Keratinocyte (primary cell): Measurements from ENCODE around the gene C17orf75. TPM values are rescaled to one million over a fixed set of nuclear protein-coding genes. Genes with fewer than 3 reads are reported as not detected.

Experiments
- DNase-seq: peaks from one replicate; pipeline ENCODE4 v3.0.0-alpha.2; 2011; ENCODE audit warnings: low read depth, missing footprints, low spot score
- FAIRE-seq: peaks from 2 replicates; lab custom pipeline; 2011; peaks lifted over from hg19 to GRCh38; lab: Jason Lieb, UNC
- H2AFZ ChIP-seq: 2 replicates; pipeline ENCODE4 v1.6.0; 2012; ENCODE audit warnings: low read length, control low read depth, inconsistent platforms; ENCODE audit not compliant: control insufficient read depth
- H3K27ac ChIP-seq: 2 replicates; pipeline ENCODE4 v1.5.1; 2011; ENCODE audit warnings: low read length; ENCODE audit not compliant: control insufficient read depth, insufficient read depth
- H3K27me3 ChIP-seq: 3 replicates; pipeline ENCODE4 v1.6.0; 2011; ENCODE audit warnings: low read length; ENCODE audit not compliant: control insufficient read depth, insufficient read depth; ENCODE audit errors: extremely low read depth
- H3K36me3 ChIP-seq, 2 experiments: 2 replicates in 1 of 2; 3 replicates in 1 of 2; pipeline ENCODE4 v1.5.1; 2011; ENCODE audit warnings: low read length in 2 of 2, mild to moderate bottlenecking in 1 of 2; ENCODE audit not compliant: control insufficient read depth in 2 of 2, insufficient read depth in 2 of 2; ENCODE audit errors: extremely low read depth in 1 of 2
- H3K4me1 ChIP-seq: 3 replicates; pipeline ENCODE4 v1.5.1; 2011; ENCODE audit warnings: low read length; ENCODE audit not compliant: control insufficient read depth, insufficient read depth; ENCODE audit errors: extremely low read depth
- H3K4me2 ChIP-seq: 3 replicates; pipeline ENCODE4 v1.6.0; 2011; ENCODE audit warnings: low read depth, low read length; ENCODE audit not compliant: control insufficient read depth, insufficient read depth; ENCODE audit errors: extremely low read depth
- H3K4me3 ChIP-seq, 3 experiments: fragments of 200-600 bp in 1 of 3; sonication (generic) in 1 of 3; 2 replicates in 2 of 3; 3 replicates in 1 of 3; pipeline ENCODE4 v1.5.1; 2011 to 2016; ENCODE audit warnings: low read length in 3 of 3, mild to moderate bottlenecking in 3 of 3, control low read depth in 2 of 3, inconsistent platforms in 1 of 3, low read depth in 1 of 3, mixed read lengths in 1 of 3, mixed run types in 1 of 3, moderate library complexity in 1 of 3; ENCODE audit not compliant: control insufficient read depth in 2 of 3, insufficient read depth in 2 of 3; ENCODE audit errors: extremely low read depth in 1 of 3
- H3K79me2 ChIP-seq: 2 replicates; pipeline ENCODE4 v1.6.0; 2012; ENCODE audit warnings: low read length; ENCODE audit not compliant: control insufficient read depth, insufficient read depth
- H3K9ac ChIP-seq: 3 replicates; pipeline ENCODE4 v1.6.0; 2011; ENCODE audit warnings: low read length; ENCODE audit not compliant: control insufficient read depth, insufficient read depth; ENCODE audit errors: extremely low read depth
- H3K9me1 ChIP-seq: 3 replicates; pipeline ENCODE4 v1.6.0; 2011; ENCODE audit warnings: low read length; ENCODE audit not compliant: control insufficient read depth, insufficient read depth; ENCODE audit errors: extremely low read depth
- H3K9me3 ChIP-seq: 2 replicates; pipeline ENCODE4 v1.5.1; 2012; ENCODE audit warnings: low read depth, low read length; ENCODE audit not compliant: control insufficient read depth
- H4K20me1 ChIP-seq: 3 replicates; pipeline ENCODE4 v1.6.0; 2011; ENCODE audit warnings: low read length; ENCODE audit not compliant: control insufficient read depth, insufficient read depth; ENCODE audit errors: extremely low read depth
- CTCF ChIP-seq, 3 experiments: IDR thresholded peaks in 1 of 3; conservative IDR thresholded peaks in 1 of 3; optimal IDR thresholded peaks in 1 of 3; 2 replicates in 2 of 3; 3 replicates in 1 of 3; pipeline versions ENCODE3 to v1.5.1; 2011; ENCODE audit warnings: low read length in 3 of 3, mild to moderate bottlenecking in 3 of 3, moderate library complexity in 2 of 3, control low read depth in 1 of 3, inconsistent platforms in 1 of 3; ENCODE audit not compliant: insufficient read depth in 2 of 3; ENCODE audit errors: extremely low read depth in 1 of 3
- EZH2 ChIP-seq: IDR thresholded peaks from one replicate; pipeline ENCODE4 v1.6.1; 2012; ENCODE audit warnings: inconsistent platforms, mild to moderate bottlenecking, low read length, moderate library complexity
- dilution Hi-C: fragments of 300-500 bp; cut with MboI; formaldehyde crosslinking; loops from one replicate; pipeline ENCODE4 v1.7.0; 2020; ENCODE audit warnings: low sequenced_read_pairs; ENCODE audit not compliant: extremely low pct_ligation_motif_present
- polyA plus RNA-seq, 5 experiments: library from polyadenylated mRNA; depleted of rRNA in 3 of 5; stranded (reverse) in 3 of 5; stranded (forward) in 1 of 5; unstranded in 1 of 5; fragments of >200 nt; gene quantifications; 1 replicate in 1 of 5; 2 replicates in 3 of 5; 3 replicates in 1 of 5; pipeline versions ENCODE4 v1.2.1 to v1.2.3, GENCODE V29; 2011 to 2012; ENCODE audit warnings: missing spikeins in 2 of 5, low read depth in 1 of 5, low replicate concordance in 1 of 5

C17orf75 gene
- polyA plus RNA-seq, 1 donor (not counting 4 experiments of a cell fraction or from before 2014, with no cell fraction given) = 18.7 TPM

GRCh38 chr17:32307658-32308057, 34.3 kb downstream of the C17orf75 start:
- H4K20me1 ChIP-seq = no peaks in the 10 kb centered on the region
- no peaks in the 10 kb centered on the region for H3K4me1 ChIP-seq
- no peak overlapping the region for H3K9ac ChIP-seq
- H3K4me2 ChIP-seq = no peak overlapping the region
- no peak overlapping the region for H3K4me3 ChIP-seq
- no peak for FAIRE-seq
- H3K27me3 ChIP-seq = peaks cover 13% of the 10 kb centered on the region
- H2AFZ ChIP-seq = no peak overlapping the region
- TF ChIP-seq CTCF (optimal IDR thresholded peaks at IDR 0.05 in 1 of 3, IDR thresholded peaks at IDR 0.05 in 1 of 3, conservative IDR thresholded peaks at IDR 0.05 in 1 of 3; ENCODE audit: extremely low read depth in 1 of 3, insufficient read depth in 2 of 3, low read length in 3 of 3) (no peak), EZH2 (no peak)
- H3K79me2 ChIP-seq = no peaks in the 10 kb centered on the region
- dilution Hi-C loops = no loop called here
- no peak for DNase-seq
- H3K9me3 ChIP-seq = no peaks in the 10 kb centered on the region
- H3K27ac ChIP-seq = no peak overlapping the region
- no peaks in the 10 kb centered on the region for H3K36me3 ChIP-seq
- H3K9me1 ChIP-seq = no peaks in the 10 kb centered on the region

DNA sequence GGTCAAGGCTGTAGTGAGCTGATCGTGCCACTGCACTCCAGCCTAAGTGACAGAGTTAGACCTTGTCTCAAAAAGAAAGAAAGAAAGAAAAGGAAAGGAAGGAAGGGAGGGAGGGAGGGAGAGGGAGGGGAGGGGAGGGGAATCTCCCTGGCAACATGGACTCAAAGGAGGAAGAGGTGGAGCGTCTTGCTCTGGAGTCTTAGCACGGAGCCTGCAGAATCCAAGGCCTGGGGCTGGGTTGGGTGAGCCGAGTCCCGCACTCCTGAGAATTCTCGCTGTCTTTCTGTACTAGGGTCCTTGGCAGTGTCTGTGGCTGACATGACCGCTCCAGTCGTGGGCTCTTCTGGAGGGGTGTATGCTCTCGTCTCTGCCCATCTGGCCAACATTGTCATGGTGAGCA, 36.9 kb downstream of the C17orf75 start:
- DNase-seq (no peak), FAIRE-seq (no peak)
- no peak for TF ChIP-seq EZH2
- no peak overlapping the region for H3K4me2 ChIP-seq
- H3K27ac ChIP-seq = no peak overlapping the region
- no peak overlapping the region for H3K4me3 ChIP-seq
- H3K9ac ChIP-seq = no peak overlapping the region
- no peaks in the 10 kb centered on the region for H3K9me1 ChIP-seq
- no peak overlapping the region for H2AFZ ChIP-seq
- dilution Hi-C loops = no loop called here
- no peaks in the 10 kb centered on the region for H3K36me3 ChIP-seq
- H3K79me2 ChIP-seq = no peaks in the 10 kb centered on the region
- H4K20me1 ChIP-seq = no peaks in the 10 kb centered on the region
- H3K9me3 ChIP-seq = no peaks in the 10 kb centered on the region
- peaks cover 5% of the 10 kb centered on the region for H3K27me3 ChIP-seq
- H3K4me1 ChIP-seq = no peaks in the 10 kb centered on the region

GRCh38 chr17:32303781-32304288, 38.1 kb downstream of the C17orf75 start:
- peaks cover 5% of the 10 kb centered on the region for H3K27me3 ChIP-seq
- no peaks in the 10 kb centered on the region for H3K9me3 ChIP-seq
- H3K27ac ChIP-seq = no peak overlapping the region
- H3K4me1 ChIP-seq = no peaks in the 10 kb centered on the region
- no peaks in the 10 kb centered on the region for H3K36me3 ChIP-seq
- no peak overlapping the region for H3K4me3 ChIP-seq
- no peaks in the 10 kb centered on the region for H3K9me1 ChIP-seq
- dilution Hi-C loops = no loop called here
- no peak overlapping the region for H2AFZ ChIP-seq
- no peak overlapping the region for H3K4me2 ChIP-seq
- TF ChIP-seq EZH2 (no peak), CTCF (optimal IDR thresholded peaks at IDR 0.05 in 1 of 3, IDR thresholded peaks at IDR 0.05 in 1 of 3, conservative IDR thresholded peaks at IDR 0.05 in 1 of 3; ENCODE audit: extremely low read depth in 1 of 3, insufficient read depth in 2 of 3, low read length in 3 of 3) (no peak)
- DNase-seq (no peak), FAIRE-seq (no peak)
- no peaks in the 10 kb centered on the region for H4K20me1 ChIP-seq
- H3K9ac ChIP-seq = no peak overlapping the region
- no peaks in the 10 kb centered on the region for H3K79me2 ChIP-seq
